HCT116 (cell line): Measurements from ENCODE around the gene NBL1.

Experiments
- CEBPB ChIP-seq: IDR thresholded peaks from 2 replicates; pipeline ENCODE4 v1.6.1; 2012; ENCODE audit warnings: low read depth
- CTCF ChIP-seq, 3 experiments: fragments of 200-600 bp in 1 of 3; sonication (generic) in 1 of 3; IDR thresholded peaks in 2 of 3; conservative IDR thresholded peaks in 1 of 3; 2 replicates each; pipeline ENCODE4 v1.5.1; 2012 to 2017; ENCODE audit warnings: low read depth in 2 of 3, low read length in 2 of 3, antibody characterized with exemption in 1 of 3, borderline replicate concordance in 1 of 3, control low read depth in 1 of 3, mild to moderate bottlenecking in 1 of 3, mixed read lengths in 1 of 3, mixed run types in 1 of 3, moderate library complexity in 1 of 3; ENCODE audit not compliant: insufficient read depth in 1 of 3
- ELF1 ChIP-seq: IDR thresholded peaks from 2 replicates; pipeline ENCODE4 v1.6.1; 2012; ENCODE audit warnings: low read depth, borderline replicate concordance
- EZH2 ChIP-seq: fragments of 200-600 bp; sonication (generic); IDR thresholded peaks from 2 replicates; pipeline ENCODE4 v1.6.1; 2017; ENCODE audit warnings: antibody characterized with exemption, mixed run types

GRCh38 chr1:19682257-19682656 is 38.1 kb downstream of the NBL1 start:
- TF ChIP-seq ELF1 (no peak), CEBPB (no peak), CTCF (IDR thresholded peaks at IDR 0.05 in 2 of 3, conservative IDR thresholded peaks at IDR 0.05 in 1 of 3; ENCODE audit: borderline replicate concordance in 1 of 3, insufficient read depth in 1 of 3, low read depth in 2 of 3, low read length in 2 of 3) (no peak), EZH2 (no peak)
